Measurements from ENCODE around the gene RD3L. TPM values are rescaled to one million over a fixed set of nuclear protein-coding genes. Genes with fewer than 3 reads are reported as not detected.

RD3L gene
- total and polyA plus RNA-seq, 10 of the 15 experiments (the other 5 are each of a cell fraction or from before 2014, with no cell fraction given), result not detected

- RAD21 ChIA-PET (ENCODE audit: unreplicated experiment), result no interaction called here
- SMC1A ChIA-PET (ENCODE audit: uncharacterized antibody, unreplicated experiment), result no interaction called here
- H3K79me2 ChIP-seq (ENCODE audit: control insufficient read depth, insufficient read depth, low read length), result no peaks in the 10 kb centered on the region
- H3K9me3 ChIP-seq (replicated peaks; ENCODE audit: control insufficient read depth, insufficient read depth, low read length), result no peaks in the 10 kb centered on the region
- no peaks in the 10 kb centered on the region for H3K27me3 ChIP-seq (replicated peaks in 1 of 2; ENCODE audit: control insufficient read depth in 2 of 2, insufficient read depth in 2 of 2, low read length in 1 of 2)
- H4K20me1 ChIP-seq (ENCODE audit: control insufficient read depth, insufficient read depth), result no peaks in the 10 kb centered on the region
- CTCF ChIA-PET, result interaction anchor here (1.1 to 5.0 kb wide), 3 partner anchors 11 to 108 kb away, joined by 3 to 52 read pairs (median 15); no protein-coding TSS in a partner anchor
- no peak overlapping the region for H3K9ac ChIP-seq (ENCODE audit: control insufficient read depth, insufficient read depth, low read length)
- TF ChIP-seq HDAC6 (IDR thresholded peaks at IDR 0.05; ENCODE audit: unreplicated experiment) (no peak), CBX5 (IDR thresholded peaks at IDR 0.05; ENCODE audit: low read depth) (no peak), CHD4 (IDR thresholded peaks at IDR 0.05) (no peak), IKZF1 (conservative IDR thresholded peaks at IDR 0.05) (no peak), SP1 (IDR thresholded peaks at IDR 0.05; ENCODE audit: low read depth, low read length) (no peak), FOXK2 (IDR thresholded peaks at IDR 0.05) (no peak), ZNF622 (IDR thresholded peaks at IDR 0.05) (no peak), MEF2A (IDR thresholded peaks at IDR 0.05; ENCODE audit: insufficient read depth, low read depth, low read length) (no peak), POU2F2 (IDR thresholded peaks at IDR 0.05; ENCODE audit: borderline replicate concordance, low read depth, low read length) (no peak)
- TF ChIP-seq, protein P1, sequence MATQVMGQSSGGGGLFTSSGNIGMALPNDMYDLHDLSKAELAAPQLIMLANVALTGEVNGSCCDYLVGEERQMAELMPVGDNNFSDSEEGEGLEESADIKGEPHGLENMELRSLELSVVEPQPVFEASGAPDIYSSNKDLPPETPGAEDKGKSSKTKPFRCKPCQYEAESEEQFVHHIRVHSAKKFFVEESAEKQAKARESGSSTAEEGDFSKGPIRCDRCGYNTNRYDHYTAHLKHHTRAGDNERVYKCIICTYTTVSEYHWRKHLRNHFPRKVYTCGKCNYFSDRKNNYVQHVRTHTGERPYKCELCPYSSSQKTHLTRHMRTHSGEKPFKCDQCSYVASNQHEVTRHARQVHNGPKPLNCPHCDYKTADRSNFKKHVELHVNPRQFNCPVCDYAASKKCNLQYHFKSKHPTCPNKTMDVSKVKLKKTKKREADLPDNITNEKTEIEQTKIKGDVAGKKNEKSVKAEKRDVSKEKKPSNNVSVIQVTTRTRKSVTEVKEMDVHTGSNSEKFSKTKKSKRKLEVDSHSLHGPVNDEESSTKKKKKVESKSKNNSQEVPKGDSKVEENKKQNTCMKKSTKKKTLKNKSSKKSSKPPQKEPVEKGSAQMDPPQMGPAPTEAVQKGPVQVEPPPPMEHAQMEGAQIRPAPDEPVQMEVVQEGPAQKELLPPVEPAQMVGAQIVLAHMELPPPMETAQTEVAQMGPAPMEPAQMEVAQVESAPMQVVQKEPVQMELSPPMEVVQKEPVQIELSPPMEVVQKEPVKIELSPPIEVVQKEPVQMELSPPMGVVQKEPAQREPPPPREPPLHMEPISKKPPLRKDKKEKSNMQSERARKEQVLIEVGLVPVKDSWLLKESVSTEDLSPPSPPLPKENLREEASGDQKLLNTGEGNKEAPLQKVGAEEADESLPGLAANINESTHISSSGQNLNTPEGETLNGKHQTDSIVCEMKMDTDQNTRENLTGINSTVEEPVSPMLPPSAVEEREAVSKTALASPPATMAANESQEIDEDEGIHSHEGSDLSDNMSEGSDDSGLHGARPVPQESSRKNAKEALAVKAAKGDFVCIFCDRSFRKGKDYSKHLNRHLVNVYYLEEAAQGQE (IDR thresholded peaks at IDR 0.05; ENCODE audit: low read depth, low read length), result no peak
- no peak for DNase-seq (ENCODE audit: low read depth, low spot score)
- no peak overlapping the region for H3K27ac ChIP-seq (ENCODE audit: control insufficient read depth, insufficient read depth)
- H3K4me2 ChIP-seq (ENCODE audit: control insufficient read depth, insufficient read depth), result no peak overlapping the region
- 56% methylated on average over 13 of the region's 13 CpGs for WGBS (ENCODE audit: insufficient coverage, insufficient replicate concordance, low lambda C conversion rate, missing lambda C conversion rate)
- no peak for FAIRE-seq
- no peak overlapping the region for H2AFZ ChIP-seq (ENCODE audit: control insufficient read depth, low read depth, low read length)
- no peak for ATAC-seq
- no peak overlapping the region for H3K4me3 ChIP-seq
- no TSS peak for BruUV-seq (replicated peaks)
- POLR2A ChIA-PET, result no interaction called here
- in situ Hi-C loops (cut with MboI), result no loop called here
- intact Hi-C loops (cut with micrococcal nuclease; ENCODE audit: unreplicated experiment), result no loop called here
- no peaks in the 10 kb centered on the region for H3K36me3 ChIP-seq (ENCODE audit: control insufficient read depth in 2 of 2, insufficient read depth in 2 of 2, low read length in 1 of 2)
- no peaks in the 10 kb centered on the region for H3K4me1 ChIP-seq (ENCODE audit: control insufficient read depth, insufficient read depth, low read length)
Measured at GRCh38 chr14:103899316-103899715, 43.0 kb downstream of the RD3L start.
